GM18867 (cell line): Measurements from ENCODE around the gene GALNT3.

ENCODE experiments used
- ATAC-seq: cut with Tn5 transposase; IDR thresholded peaks from one replicate; pipeline ENCODE4 v1.9.1; 2021; ENCODE audit warnings: mild to moderate bottlenecking, moderate library complexity; ENCODE audit not compliant: unreplicated experiment

Gene GALNT3

DNA sequence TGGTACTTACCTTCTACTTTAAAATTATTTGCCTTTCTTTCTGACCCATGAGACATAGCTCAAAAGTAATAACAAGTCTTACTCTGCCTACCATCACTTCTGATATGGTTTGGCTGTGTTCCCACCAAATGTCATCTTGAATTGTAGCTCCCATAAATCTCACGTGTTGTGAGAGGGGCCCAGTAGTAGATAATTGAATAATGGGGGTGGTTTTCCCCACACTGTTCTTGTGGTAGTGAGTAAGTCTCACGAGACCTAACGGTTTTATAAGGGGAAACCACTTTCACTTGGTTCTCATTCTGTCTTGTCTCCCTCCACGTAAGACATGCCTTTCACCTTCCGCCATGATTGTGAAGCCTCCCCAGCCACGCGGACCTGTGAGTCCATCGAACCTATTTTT is 47.5 kb downstream of the GALNT3 start:
- ATAC-seq, result no peak

GRCh38 chr2:165745916-165746315 is 48.1 kb downstream of the GALNT3 start:
- ATAC-seq, result no peak

- ATAC-seq, result peak; percentile 96
These were observed 50.6 kb downstream of the GALNT3 start for GRCh38 chr2:165743442-165743841.

- no peak for ATAC-seq
These were observed 68.6 kb downstream of the GALNT3 start for GRCh38 chr2:165725421-165725820.

- ATAC-seq, result no peak
These were observed 73.5 kb downstream of the GALNT3 start for GRCh38 chr2:165720511-165720910.

DNA sequence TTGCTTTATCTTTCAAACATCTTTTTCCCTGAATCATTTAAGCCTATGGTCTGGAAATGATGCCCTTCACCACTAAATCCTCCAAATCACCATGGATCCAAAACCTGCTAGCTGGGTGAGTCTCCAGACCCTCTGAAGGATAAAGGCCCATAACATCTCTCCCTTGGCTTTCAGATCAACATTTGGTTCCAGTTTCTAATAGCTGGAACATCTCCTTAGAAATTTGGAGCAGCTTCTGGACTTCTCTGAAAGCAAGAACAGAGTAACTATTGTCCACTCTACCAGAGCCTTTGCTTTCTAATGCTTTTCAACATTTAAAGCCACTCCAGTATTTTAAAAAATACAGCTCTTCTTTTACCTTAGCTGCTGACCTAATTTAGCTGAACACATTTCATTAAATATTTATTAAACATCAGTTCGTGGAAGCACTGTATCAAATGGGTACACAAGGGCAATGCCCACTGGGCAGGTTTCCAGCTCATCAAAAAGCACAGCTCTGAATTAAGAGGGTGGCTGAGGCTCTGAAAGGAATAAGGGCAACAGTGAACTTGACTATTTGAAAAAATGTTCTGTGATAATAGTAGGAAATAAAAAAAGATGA is 75.3 kb downstream of the GALNT3 start:
- no peak for ATAC-seq

- ATAC-seq, result no peak
These were observed 78.0 kb downstream of the GALNT3 start for GRCh38 chr2:165716091-165716490.

GRCh38 chr2:165706960-165707487 is 87.0 kb downstream of the GALNT3 start:
- ATAC-seq, result no peak

DNA sequence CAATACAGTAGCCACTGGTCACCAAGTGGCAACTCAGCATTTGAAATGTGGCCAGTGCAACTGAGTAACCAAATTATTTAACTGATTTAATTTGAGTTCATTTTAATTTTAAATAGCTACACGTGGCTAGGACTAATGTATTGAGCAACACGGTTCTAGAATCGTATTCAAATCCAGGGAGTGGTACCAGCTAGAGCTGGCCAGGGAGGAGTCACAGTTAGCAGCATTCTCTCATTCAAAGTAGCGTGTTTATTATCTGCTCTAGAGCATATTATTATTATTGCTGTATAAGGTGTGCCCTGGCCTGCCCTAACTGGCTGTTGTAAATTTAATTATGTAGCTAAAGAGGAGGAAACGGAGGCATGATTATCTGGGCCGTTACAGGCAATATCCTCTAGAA is 92.9 kb downstream of the GALNT3 start:
- ATAC-seq, result no peak

- no peak for ATAC-seq
These were observed 93.5 kb downstream of the GALNT3 start for GRCh38 chr2:165700531-165700930.

DNA sequence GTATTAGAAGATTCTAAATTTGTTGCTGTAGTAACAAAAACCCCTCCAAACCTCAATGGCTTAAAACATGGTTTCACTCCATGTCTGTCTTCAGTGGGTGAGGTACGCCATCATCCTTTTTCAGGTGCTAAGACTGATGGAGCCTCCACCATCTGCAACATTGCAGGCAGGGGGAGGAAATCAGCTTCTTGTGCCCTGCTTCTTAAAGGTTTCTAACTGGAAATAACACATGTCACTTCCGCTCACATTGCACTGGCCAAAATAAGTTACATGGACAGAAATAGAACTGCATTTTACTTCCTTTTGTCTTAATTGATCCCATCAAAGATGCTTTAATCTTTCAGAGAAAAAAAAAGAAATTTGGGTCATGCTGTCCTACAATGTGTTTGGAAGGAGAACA is 94.1 kb downstream of the GALNT3 start:
- peak; percentile 46 for ATAC-seq

DNA sequence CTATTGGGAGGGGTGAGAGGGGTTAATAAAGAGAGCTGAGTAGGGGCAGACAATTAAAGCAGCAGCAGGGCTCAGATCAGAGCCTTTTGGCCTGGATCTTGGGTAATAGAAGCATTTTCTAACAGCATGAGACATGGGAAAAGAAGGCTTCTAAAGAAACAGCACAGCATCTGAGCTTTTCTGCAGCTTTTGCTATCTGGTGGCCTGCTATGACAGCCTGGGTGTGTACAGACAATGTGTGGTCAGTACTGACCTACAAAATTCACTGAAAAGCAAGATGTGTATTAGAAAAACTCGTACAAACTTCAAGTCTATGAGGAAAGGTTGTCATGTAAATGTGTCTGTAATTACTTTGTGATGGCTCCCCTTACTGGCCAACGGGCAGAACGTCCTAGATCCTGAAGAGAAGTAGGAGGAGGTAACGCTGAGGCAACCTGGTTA is 95.6 kb downstream of the GALNT3 start:
- ATAC-seq, result peak; percentile 89

DNA sequence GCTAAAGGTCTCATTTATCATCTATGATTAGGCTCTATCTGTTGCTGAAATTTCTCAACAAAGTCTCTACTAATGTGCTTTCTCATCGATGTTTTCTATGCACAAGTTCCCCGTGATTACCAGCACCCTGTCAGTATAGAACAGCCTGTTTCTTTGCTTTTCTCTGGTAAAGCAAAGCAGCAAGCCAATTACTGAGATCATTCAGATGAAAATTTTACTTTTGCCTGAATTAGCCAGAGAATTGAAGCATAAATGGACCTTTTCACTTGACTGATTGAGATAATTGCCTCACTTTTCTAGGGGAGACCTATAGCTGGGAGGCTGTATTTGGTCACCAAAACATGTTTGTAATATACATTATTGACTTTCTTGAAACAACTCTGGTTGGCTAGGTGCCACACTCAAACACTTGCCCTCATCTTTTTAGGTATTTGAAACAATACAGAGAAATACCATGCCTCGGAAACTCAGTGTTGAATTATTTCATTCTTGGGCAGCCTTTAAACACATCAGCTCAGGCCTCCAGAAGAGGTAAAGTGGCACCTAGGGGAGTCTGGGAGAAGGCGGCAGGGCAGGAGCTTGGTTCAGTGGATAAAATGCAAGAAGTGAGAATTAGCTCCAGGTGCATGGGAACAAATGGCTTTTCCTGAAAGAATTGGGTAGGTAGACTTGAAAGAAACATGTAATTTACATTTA is 96.2 kb downstream of the GALNT3 start:
- ATAC-seq, result no peak
